Neural progenitor cell (in vitro differentiated cells): Measurements from ENCODE around the gene B4GALNT3. TPM values are rescaled to one million over a fixed set of nuclear protein-coding genes. Genes with fewer than 3 reads are reported as not detected.

Experiments
- DNase-seq: peaks from one replicate; pipeline ENCODE4 v3.0.0-alpha.2; 2016; ENCODE audit warnings: low spot score
- H2AFZ ChIP-seq: fragments of 200-600 bp; sonication (generic); replicated peaks from 2 replicates; pipeline ENCODE4 v1.6.1; 2016; ENCODE audit warnings: antibody characterized with exemption
- H3F3A ChIP-seq: fragments of 200-600 bp; sonication (generic); 2 replicates; pipeline ENCODE4 v1.6.1; 2016; ENCODE audit warnings: antibody characterized with exemption, low read depth
- H3K27ac ChIP-seq: fragments of 200-600 bp; sonication (generic); 2 replicates; pipeline ENCODE4 v1.5.1; 2016; ENCODE audit warnings: mild to moderate bottlenecking
- H3K27me3 ChIP-seq: fragments of 200-600 bp; sonication (generic); 2 replicates; pipeline ENCODE4 v1.6.1; 2016; ENCODE audit warnings: mild to moderate bottlenecking, moderate library complexity
- H3K36me3 ChIP-seq: fragments of 200-600 bp; sonication (generic); 2 replicates; pipeline ENCODE4 v1.5.1; 2016
- H3K4me1 ChIP-seq: fragments of 200-600 bp; sonication (generic); 2 replicates; pipeline ENCODE4 v1.6.1; 2016; ENCODE audit warnings: mixed run types
- H3K4me2 ChIP-seq: fragments of 200-600 bp; sonication (generic); 2 replicates; pipeline ENCODE4 v1.6.1; 2016
- H3K4me3 ChIP-seq: fragments of 200-600 bp; sonication (generic); 2 replicates; pipeline ENCODE4 v1.5.1; 2016
- H3K79me2 ChIP-seq: fragments of 200-600 bp; sonication (generic); 2 replicates; pipeline ENCODE4 v1.6.1; 2016; ENCODE audit warnings: low read depth
- H3K9ac ChIP-seq: fragments of 200-600 bp; sonication (generic); 2 replicates; pipeline ENCODE4 v1.6.1; 2016
- H3K9me3 ChIP-seq: fragments of 200-600 bp; sonication (generic); 2 replicates; pipeline ENCODE4 v1.5.1; 2016; ENCODE audit warnings: low read depth
- H4K20me1 ChIP-seq: fragments of 200-600 bp; sonication (generic); 2 replicates; pipeline ENCODE4 v1.6.1; 2016; ENCODE audit warnings: low read depth
- H3K27ac Mint-ChIP-seq: 3 replicates; pipeline ENCODE4 v1.8.0; 2021; ENCODE audit warnings: mixed read lengths
- H3K27me3 Mint-ChIP-seq: 2 replicates; pipeline ENCODE4 v1.8.0; 2022; ENCODE audit warnings: low read depth, mild to moderate bottlenecking, inconsistent platforms, moderate library complexity, mixed read lengths; ENCODE audit not compliant: insufficient read depth
- H3K36me3 Mint-ChIP-seq: 3 replicates; pipeline ENCODE4 v1.8.0; 2021; ENCODE audit warnings: mixed read lengths
- H3K4me1 Mint-ChIP-seq: 3 replicates; pipeline ENCODE4 v1.8.0; 2021; ENCODE audit warnings: mixed read lengths
- H3K4me3 Mint-ChIP-seq: 3 replicates; pipeline ENCODE4 v1.8.0; 2021; ENCODE audit warnings: mild to moderate bottlenecking, moderate library complexity, mixed read lengths
- H3K9me3 Mint-ChIP-seq: 3 replicates; pipeline ENCODE4 v1.8.0; 2020; ENCODE audit warnings: mixed read lengths
- EZH2 ChIP-seq: fragments of 200-600 bp; sonication (generic); IDR thresholded peaks from 2 replicates; pipeline ENCODE4 v1.6.1; 2017; ENCODE audit warnings: antibody characterized with exemption, mild to moderate bottlenecking, moderate library complexity
- EZH2phosphoT487 ChIP-seq: fragments of 200-600 bp; sonication (generic); IDR thresholded peaks from 2 replicates; pipeline ENCODE4 v1.6.1; 2017; ENCODE audit warnings: antibody characterized with exemption
- total RNA-seq: library from RNA; depleted of rRNA; stranded (reverse); fragments of >200 nt; gene quantifications from 2 replicates; pipeline ENCODE4 v1.2.3, GENCODE V29; 2015; ENCODE audit warnings: low replicate concordance
- TF ChIP-seq, protein P1 (sequence below): fragments of 200-600 bp; sonication (generic); IDR thresholded peaks from 2 replicates; pipeline ENCODE4 v1.5.1; 2017; ENCODE audit warnings: antibody characterized with exemption, mild to moderate bottlenecking

B4GALNT3 gene
- total RNA-seq, 1 donor from 2014 or later, result 29.0 TPM

DNA sequence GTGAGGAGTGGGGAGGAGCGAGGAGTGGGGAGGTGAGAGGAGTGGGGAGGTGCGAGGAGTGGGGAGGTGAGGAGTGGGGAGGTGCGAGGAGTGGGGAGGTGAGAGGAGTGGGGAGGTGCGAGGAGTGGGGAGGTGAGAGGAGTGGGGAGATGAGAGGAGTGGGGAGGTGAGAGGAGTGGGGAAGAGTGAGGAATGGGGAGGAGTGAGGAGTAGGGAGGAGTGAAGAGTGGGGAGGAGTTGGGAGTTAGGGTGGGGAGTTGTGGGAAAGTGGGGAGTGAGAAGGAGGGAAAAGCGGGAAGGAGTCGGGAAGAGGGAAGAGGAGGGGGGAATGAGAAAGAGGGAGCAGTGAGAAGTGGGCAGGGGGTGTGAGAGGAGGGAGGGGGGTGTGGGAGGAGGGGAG lies 86.1 kb downstream of the B4GALNT3 start:
- TF ChIP-seq, protein P1, sequence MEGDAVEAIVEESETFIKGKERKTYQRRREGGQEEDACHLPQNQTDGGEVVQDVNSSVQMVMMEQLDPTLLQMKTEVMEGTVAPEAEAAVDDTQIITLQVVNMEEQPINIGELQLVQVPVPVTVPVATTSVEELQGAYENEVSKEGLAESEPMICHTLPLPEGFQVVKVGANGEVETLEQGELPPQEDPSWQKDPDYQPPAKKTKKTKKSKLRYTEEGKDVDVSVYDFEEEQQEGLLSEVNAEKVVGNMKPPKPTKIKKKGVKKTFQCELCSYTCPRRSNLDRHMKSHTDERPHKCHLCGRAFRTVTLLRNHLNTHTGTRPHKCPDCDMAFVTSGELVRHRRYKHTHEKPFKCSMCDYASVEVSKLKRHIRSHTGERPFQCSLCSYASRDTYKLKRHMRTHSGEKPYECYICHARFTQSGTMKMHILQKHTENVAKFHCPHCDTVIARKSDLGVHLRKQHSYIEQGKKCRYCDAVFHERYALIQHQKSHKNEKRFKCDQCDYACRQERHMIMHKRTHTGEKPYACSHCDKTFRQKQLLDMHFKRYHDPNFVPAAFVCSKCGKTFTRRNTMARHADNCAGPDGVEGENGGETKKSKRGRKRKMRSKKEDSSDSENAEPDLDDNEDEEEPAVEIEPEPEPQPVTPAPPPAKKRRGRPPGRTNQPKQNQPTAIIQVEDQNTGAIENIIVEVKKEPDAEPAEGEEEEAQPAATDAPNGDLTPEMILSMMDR, result no peak
- TF ChIP-seq EZH2phosphoT487 (no peak), EZH2 (no peak)

DNA sequence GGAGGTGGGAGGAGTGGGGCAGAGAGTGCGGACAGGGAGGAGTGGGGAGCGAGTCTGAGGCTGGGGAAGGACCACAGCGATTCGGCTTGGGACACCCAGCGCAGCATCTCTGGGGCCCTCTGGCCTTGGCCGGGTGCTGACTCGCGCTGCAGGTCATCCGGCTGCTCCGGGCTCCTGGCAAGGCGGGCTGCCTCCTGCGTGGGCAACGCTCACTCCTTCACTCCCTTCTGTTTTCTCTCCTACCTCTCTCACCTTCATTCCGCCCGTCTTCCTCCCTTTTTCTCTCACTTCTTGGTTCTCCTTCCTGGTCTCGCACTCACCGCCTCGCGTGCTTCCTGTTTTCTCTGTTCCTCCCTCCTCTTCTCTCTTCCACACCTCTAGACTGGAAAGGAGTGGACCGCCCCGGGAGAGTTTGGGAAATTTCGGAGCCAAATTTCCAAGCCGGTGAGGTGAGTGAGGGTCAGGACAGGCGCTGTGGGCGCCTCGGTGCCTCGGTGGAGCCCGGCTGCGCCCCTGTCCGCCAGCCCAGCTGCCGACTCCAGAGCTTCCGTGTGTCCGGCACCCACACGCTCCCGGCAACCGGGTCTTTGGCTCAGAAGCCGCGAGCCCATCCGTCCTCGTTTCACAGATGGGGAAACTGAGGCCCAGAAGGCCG lies 86.7 kb downstream of the B4GALNT3 start:
- Histone ChIP-seq H3K9me3 (no peaks in the 10 kb centered on the region), H3K27ac (no peak overlapping the region), H3K36me3 (no peaks in the 10 kb centered on the region), H3F3A (peaks cover 13% of the 10 kb centered on the region), H4K20me1 (no peaks in the 10 kb centered on the region), H2AFZ (no peak overlapping the region), H3K79me2 (no peaks in the 10 kb centered on the region), H3K27me3 (no peaks in the 10 kb centered on the region), H3K4me2 (no peak overlapping the region), H3K4me3 (no peak overlapping the region), H3K9ac (no peak overlapping the region), H3K4me1 (peaks cover 16% of the 10 kb centered on the region)
- Mint-ChIP-seq H3K9me3 (no peaks in the 10 kb centered on the region), H3K36me3 (no peaks in the 10 kb centered on the region), H3K4me3 (peak overlapping the region; percentile 19), H3K27ac (no peak overlapping the region), H3K27me3 (peaks cover 23% of the 10 kb centered on the region), H3K4me1 (peaks cover 19% of the 10 kb centered on the region)
- TF ChIP-seq, protein P1, result no peak
- TF ChIP-seq EZH2 (no peak), EZH2phosphoT487 (no peak)
- no peak for DNase-seq

More for the DNA sequence above, 86.1 kb downstream of the B4GALNT3 start:
- Histone ChIP-seq H3K9me3 (no peaks in the 10 kb centered on the region), H3K4me1 (peaks cover 21% of the 10 kb centered on the region), H3K9ac (no peak overlapping the region), H3K4me3 (no peak overlapping the region), H3K79me2 (no peaks in the 10 kb centered on the region), H3K4me2 (no peak overlapping the region), H4K20me1 (no peaks in the 10 kb centered on the region), H3K36me3 (no peaks in the 10 kb centered on the region), H3K27ac (no peak overlapping the region), H2AFZ (no peak overlapping the region), H3K27me3 (no peaks in the 10 kb centered on the region), H3F3A (peaks cover 13% of the 10 kb centered on the region)
- DNase-seq, result no peak
- peaks cover 23% of the 10 kb centered on the region for H3K27me3 Mint-ChIP-seq
- H3K4me1 Mint-ChIP-seq, result peaks cover 22% of the 10 kb centered on the region
- H3K9me3 Mint-ChIP-seq, result no peaks in the 10 kb centered on the region
- no peak overlapping the region for H3K27ac Mint-ChIP-seq
- H3K36me3 Mint-ChIP-seq, result no peaks in the 10 kb centered on the region
- no peak overlapping the region for H3K4me3 Mint-ChIP-seq

DNA sequence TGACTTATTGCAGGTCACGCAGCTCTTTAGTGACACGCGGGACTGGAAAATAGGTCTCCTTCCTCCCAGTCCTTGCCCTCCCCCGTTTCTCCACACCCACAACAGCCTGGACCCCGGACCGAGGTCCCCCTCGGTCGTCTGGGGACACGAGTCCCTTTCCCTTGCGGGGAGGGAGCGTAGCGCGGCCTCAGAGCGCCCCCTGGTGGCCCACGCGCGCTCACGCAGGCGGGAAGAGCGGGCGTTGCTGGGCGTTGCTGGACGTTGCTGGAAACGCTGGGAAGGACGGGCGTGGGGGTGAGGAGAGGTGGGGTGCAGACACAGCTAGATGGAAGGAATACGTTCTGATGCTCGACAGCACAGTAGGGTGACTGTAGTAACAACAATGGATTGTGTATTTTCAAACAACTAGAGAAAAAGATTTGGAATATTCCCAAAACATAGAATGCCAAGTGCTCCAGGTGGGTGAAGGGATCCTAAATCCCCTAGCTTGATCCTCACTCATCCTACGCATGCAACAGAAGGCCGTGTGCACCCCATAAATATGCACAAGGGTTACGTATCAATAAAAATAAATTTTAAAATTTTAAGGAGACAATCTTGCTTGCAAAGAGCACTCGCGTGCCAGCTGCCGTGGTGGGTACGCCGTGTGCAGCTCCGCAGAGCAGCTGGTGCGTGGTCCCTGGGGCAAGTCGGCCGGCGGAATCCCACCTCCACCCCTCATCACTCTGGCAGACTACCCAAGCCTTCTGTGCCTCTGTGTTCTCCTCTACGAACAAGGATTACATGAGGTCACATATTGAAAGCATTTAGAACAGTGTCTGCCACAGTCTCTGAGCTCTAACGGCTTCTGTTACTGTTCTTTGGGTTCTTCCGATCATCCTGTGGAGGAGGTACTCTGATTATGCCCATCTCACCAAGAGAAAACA lies 87.4 kb downstream of the B4GALNT3 start:
- Histone ChIP-seq H3K27me3 (no peaks in the 10 kb centered on the region), H2AFZ (no peak overlapping the region), H3F3A (peaks cover 9% of the 10 kb centered on the region), H3K4me1 (peaks cover 9% of the 10 kb centered on the region), H3K4me2 (no peak overlapping the region), H4K20me1 (no peaks in the 10 kb centered on the region), H3K9ac (no peak overlapping the region), H3K27ac (no peak overlapping the region), H3K9me3 (no peaks in the 10 kb centered on the region), H3K4me3 (no peak overlapping the region), H3K79me2 (no peaks in the 10 kb centered on the region), H3K36me3 (no peaks in the 10 kb centered on the region)
- no peaks in the 10 kb centered on the region for H3K36me3 Mint-ChIP-seq
- H3K9me3 Mint-ChIP-seq, result no peaks in the 10 kb centered on the region
- peak overlapping the region; percentile 46 for H3K27ac Mint-ChIP-seq
- peak; percentile 82 for DNase-seq
- TF ChIP-seq EZH2 (no peak), EZH2phosphoT487 (no peak)
- TF ChIP-seq, protein P1, result peak; percentile 100
- H3K4me3 Mint-ChIP-seq, result no peak overlapping the region
- peaks cover 14% of the 10 kb centered on the region for H3K4me1 Mint-ChIP-seq
- peaks cover 23% of the 10 kb centered on the region for H3K27me3 Mint-ChIP-seq
